Right hindlimb (tissue), 1 donor: ENCODE data around the gene NDUFAF8.

Experiments used
- DNase-seq: peaks from one replicate; pipeline ENCODE4 v3.0.0-alpha.2; 2018

Gene NDUFAF8

DNA sequence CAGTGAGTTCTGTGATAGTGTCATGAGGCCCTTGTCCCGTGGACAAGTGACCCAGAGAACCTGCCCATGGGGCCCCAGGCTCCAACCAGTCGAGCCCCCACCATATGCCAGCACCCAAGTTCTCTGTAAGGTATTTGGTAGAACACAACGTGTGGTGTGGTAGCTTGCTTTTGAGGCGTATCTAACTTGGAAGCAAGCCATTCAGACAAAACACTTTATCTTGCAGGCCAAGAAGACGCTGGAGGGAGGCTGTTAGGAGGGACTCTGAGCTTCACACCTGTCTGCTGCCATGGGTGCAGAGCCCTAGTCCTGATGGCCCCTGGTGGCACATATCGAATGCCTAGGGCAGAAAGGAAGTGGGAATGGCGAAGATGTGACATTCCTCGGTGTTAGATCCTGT is 1.6 kb downstream of the NDUFAF8 start:
- no peak for DNase-seq

DNA sequence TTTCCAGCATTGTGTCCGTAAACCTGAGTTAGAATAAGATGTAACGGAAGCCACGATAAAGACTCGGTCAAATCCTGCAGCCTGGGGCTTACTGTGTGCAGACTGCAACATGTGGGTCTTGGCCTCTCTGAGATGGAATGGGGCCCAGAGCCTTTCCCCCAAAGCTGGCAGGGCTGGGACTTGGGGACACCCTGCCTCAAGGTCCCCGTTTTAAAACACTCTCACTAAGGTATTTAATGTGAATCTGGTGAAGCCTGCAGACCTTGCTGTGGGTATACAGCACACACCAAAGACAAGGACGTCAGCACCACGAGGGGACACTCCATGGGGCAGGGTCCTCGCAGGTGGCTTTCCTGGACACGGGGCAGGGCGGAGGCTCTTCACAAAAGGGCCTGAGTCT is 2.1 kb downstream of the NDUFAF8 start:
- no peak for DNase-seq

DNA sequence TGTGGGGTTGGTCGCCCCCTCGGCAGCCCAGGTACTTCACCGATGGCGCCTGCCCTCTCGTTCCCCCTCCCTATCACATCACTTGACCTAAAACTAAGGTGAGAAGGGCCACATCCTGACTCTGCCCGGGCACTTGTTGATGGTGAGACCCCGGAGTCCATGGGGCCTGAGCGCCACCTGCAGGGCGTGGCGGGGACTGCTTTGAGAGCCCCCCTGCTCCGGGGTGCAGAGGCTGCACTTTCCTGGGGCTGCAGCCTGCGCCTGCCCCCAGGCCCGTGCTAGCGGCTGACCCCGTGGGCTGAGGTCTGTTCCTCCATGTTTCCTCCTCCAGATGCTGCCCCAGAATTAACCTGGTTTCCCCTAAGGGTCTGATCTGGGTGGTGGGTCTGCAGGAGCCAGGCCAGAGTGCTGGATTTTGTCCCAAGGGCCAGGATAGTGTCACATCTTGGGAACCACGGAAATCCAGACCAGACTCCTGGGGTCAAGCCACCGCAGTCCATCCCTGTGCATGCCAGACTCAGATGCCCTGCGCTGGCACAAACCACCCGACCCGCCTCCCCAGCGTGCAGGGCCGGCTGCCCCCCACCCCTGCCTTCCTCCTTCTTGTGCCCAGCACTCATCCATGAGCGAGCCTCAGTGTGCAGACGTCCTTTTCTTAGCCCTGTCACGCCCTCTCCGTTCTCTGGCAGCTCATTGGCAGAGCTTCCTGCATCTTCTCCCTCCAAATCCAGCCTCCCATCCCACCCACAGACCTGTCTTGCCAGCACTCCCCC is 2.7 kb downstream of the NDUFAF8 start:
- DNase-seq, result peak; percentile 67

DNA sequence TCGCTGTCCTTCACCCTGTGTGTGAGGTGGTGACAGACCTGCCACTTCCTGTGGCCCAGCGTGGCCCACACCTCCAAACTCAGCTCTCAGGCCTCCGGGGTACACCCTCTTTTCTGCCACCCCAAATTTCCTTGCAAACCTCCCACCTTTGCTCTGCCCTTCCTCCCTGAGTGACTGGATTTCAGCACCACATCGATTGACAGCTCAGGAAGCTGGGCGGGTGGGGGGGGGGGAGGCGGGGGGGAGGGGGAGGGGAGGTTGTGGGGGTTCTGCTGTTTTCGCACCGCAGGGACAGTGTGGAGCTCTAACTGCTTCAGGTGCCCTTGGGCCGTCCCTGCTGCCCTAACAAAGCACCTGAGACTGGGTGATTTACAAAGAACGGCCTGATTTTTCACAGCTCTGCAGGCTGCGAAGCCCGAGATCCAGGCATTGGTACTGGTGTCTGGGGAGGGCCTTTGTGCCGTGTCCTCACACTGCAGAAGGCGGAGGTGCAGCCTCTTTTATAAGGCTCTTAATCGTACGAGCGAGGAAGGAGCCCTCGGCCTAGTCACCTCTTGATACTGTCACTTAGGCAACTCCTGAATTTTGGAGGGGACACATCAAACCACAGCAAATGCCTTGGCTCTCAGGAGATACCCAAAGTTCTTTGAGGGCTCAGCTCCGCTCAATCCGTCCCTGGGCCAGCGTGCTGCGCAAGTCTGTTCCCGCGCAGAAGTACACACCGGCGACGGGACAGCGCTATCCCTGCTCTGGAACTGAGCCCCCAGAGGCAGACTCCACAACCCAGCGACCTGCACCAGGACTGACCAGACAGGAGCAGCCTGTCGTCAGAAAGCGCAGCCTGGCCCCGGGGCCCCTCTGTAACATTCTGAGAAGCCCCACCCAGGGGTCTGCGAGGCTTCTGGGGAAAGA is 3.6 kb downstream of the NDUFAF8 start:
- no peak for DNase-seq

DNA sequence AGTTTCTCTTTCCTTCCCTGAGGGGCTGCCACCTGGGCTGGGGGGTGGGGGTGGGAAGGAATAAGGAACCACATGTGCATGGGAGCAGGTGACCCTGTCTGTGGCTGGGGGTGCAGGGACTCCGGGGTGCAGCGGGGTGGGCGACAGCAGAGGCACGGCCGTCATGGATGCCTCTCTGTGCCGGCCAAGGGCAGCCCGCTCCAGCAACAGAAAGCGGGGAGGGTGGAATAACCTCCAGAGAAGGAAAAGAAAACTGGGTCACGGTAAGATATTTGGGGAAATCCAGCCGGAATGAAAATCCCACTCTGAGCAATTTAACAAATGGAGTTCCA is 4.2 kb downstream of the NDUFAF8 start:
- DNase-seq, result no peak

DNA sequence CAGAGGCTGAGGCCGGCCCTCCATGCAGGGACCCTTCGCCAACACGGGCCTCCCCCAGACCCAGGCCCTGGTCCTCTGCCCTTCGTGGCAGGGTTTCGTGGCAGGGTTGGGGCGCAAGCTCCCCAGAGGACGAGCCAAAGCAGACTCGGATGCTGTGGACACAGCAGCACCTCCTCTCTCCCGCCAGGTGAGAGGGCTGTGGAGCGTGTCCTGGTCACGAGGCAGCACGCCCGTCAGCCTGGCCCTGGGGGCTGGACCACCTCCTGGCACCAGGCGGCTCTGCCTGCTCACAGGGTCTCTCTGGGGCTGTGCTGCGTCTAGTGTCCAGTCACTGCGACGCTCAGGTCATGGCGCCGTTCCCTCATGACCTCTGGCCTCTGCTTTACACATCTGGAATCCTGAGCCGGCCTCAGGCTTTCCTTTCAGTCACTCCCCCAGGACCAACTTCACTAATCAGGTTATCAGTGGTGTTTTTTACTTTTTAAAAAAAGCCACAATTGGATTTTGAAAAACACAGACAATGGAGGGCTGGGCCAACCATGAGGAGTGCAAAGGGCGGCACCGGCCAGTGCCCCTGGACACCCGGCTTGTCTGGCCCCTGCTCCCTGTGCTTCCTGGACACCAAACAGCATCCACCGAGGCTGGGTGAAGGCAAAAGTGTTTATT is 5.4 kb downstream of the NDUFAF8 start:
- no peak for DNase-seq

DNA sequence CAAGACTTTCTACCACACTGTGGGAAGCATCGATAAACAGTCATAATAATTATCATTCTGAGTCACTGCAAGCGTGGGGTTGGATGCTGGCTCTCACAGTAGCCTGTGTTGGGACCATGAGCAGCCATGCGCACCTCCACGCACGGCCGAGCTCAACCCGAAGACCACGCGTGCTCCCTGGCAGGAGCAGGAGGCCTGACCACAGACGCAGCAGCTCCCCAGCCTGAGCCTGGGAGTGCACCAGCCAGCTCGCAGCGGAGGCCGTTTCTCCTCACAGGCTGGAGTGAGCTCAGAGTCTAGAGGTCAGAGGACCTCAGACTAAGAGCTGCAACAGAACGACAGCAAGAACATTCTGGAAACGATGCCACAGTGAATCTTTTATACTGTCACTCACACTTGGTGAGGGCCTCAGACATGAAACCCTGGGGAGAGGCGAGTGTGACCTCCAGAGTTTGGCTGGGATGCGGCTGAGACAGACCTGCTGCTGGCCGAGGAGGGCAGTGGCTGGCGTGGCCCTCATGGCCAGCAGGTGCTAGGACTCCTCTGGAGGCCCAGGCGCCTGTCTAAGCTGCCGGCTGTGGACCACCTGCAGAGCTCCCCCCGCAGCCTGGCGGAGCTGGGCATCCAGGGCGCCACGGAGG is 6.0 kb downstream of the NDUFAF8 start:
- no peak for DNase-seq

DNA sequence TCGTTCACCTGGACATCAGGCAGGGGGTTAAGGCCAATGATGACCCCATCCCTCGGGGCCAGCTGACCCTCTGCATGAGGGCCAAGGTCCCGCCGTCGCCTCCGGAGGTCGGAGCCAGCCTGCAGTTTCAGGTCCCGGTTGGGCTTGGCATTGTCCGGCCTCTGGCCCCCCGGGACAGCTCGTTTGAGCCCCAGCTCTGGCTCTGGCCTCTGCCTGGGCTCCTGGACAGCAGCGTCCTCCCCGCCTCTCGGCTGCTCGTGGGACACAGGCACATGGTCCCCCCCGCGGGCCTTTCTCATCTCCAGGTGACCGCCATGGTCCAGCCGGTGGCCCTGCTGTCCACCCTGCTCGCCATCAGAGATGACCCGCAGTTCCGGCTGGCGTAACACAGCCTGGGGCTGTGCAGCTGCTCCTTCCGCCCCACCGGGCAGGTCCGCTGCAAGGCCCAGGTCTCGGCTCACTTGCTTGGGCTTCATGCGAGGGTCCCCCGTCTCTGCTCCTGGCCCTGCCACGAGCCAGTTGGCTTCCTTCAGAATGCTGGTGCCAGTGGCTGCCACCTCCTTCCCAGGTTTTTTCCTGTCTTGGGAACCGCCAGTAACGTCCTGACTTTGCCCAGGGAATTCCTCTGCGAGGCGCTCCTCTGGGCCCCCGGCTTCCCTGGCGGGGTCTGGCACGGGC is 6.7 kb downstream of the NDUFAF8 start:
- DNase-seq, result no peak

DNA sequence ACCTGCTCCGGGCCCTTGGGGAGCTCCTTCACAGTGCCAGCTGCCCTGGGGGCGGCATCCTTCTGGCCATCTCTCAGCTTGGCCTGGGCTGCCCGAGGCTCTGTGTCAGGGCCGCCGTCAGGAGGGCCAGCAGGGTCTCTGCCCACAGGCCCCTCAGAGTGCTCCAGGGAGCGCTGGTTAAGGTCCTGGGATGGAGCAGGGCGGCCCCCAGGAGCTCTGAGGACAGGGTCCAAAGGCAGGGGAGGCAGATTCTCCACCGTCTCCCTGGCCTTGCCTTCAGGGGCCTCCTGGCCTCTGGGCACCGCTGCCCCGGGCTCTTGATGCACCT is 7.2 kb downstream of the NDUFAF8 start:
- DNase-seq, result no peak

DNA sequence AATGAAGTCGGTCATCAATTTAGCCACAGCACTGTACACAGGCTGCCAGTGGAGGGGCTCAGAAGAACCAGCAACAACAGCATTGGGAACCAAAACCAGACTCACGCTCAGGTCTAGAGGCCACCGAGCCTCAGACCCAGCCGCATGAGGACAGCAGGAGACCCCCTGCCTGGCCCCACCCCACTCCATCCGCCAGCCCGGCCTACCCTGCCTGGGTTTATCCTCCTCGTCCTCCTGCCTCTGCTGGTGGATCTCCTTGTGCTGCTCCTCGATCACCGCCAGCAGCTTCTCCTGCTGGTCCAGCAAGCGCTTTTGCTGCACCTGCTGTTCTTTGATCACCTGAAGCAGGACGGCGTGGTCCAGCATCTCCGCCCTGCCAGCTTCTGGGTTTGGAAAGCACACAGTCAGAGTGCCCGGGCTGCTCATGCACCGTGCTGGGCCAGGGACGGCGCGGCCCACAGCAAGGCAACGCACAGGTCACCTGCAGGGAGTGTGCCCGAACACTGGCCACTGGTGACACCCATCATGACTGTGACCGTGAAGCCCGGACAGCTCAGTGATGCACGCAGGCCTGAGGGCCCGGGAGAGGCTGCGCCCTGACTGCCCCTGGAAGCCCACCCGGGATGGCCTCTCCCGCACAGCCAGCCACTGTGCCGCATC is 7.7 kb downstream of the NDUFAF8 start:
- DNase-seq, result no peak

DNA sequence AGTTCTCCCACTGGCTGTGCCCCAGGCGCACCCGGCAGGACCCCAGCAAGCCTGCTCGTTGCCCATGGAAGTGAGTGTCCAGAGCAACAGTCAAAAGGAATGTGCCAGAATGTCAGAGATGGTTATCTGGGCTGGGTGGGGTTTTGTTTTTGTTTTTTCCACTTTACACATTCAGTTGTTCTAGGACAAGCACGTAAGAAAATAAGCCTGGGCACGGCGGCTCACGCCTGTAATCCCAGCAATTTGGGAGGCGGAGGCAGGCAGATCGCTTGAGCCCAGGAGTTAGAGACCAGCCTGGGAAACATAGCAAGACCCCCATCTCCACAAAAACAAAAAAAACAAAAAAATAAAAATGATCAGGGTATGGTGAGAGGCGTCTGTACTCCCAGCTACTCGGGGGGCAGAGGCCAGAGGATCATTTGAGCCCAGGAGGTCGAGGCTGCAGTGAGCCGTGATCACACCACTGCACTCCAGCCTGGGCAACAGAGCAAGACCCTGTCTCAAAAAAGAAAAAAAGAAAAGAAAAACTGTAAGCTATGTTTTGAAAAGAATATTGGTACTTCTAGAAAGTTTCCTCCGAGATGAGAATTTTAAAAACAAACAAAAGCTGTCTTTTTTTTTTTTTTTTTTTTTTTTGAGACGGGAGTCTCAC is 8.3 kb downstream of the NDUFAF8 start:
- DNase-seq, result no peak

DNA sequence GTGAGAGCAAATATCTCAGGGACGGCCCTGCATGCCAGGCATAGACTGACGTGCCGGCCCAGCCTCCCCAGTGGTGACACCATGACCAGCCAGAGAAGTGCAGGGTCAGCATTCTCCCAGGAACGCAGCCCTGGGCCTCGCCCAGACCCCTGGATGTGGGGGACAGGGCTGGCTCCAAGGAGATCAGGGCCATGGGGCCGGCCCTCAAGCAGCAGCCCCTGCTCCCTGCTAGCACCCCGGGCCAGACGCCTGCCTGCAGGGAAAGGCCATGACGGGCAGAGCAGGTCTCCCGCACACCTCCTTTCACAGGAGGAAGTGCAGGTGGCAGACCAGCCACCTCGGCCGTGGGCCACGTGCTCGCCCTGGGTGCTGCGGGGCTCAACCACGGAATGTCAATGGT is 9.5 kb downstream of the NDUFAF8 start:
- no peak for DNase-seq

DNA sequence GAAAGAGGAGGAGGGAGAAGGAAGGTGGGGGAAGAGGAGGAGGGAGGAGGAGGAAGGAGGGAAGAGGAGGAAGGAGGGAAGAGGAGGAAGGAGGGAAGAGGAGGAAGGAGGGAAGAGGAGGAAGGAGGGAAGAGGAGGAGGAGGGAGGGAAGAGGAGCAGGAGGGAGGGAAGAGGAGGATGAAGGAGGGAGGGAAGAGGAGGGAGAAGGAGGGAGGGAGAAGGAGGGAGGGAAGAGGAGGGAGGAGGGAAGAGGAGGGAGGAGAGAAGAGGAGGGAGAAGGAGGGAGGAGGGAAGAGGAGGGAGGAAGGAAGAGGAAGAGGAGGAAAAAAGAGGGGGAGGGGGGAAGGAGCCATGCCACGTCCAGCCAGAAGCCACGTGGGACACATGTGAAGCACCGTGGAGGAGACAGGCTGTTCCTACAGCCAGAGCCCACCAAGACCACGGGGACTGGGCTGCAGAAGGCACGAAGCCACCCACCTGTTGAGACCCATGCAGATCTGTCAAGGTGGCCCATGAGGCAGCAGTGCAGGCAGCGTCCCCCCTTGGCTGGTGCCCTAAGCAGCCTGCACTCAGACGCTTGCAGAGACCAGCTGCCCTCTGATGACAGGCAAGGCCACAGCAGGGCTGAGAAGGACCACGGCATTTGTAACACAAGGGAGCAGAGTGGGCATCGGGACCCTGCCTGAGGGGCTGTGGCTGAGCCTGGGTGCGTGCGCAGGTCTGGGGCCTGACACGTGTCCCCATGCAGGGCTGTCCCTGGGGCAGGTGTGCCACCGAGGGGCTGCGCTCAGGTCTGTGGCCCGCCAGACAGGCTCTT is 10.3 kb downstream of the NDUFAF8 start:
- DNase-seq, result no peak

DNA sequence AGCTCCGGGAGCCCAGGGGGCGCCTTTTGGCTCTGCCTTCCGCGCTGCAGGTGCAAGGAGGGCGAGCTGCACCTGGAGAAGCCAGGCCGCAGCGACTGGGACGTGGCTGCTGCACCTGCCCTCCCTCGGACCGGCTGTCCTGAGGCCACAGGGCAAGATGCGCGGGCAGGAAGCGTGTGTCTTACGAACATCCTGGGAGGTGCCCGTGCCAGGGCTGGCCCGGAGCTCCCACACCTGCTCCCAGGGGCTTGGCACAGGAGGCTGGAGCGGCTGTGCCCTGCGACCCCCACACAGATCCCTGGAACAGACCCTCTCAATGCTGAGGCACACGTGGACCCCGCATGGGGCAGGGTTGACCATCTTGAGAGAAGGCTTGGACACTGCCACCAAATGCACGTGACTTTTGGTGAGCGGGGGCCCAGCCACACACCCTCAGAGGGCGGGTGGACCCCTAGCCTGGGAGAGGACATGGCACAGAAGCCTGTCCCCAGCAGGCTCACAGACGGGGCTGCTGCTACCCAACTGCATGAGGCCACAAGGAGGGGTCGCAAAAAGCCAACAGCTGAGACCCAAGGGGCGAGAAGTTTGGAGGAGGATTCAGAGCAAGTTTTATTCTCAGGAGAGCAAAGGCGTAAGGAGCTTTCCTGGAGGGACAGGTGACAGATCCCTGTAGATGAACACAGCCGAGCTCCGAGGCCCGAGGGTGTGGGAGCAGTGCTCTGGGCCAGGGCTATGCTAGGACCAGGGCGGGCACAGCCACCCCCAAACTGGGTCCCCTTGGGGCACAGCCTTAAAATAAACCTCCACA is 11.4 kb downstream of the NDUFAF8 start:
- no peak for DNase-seq

DNA sequence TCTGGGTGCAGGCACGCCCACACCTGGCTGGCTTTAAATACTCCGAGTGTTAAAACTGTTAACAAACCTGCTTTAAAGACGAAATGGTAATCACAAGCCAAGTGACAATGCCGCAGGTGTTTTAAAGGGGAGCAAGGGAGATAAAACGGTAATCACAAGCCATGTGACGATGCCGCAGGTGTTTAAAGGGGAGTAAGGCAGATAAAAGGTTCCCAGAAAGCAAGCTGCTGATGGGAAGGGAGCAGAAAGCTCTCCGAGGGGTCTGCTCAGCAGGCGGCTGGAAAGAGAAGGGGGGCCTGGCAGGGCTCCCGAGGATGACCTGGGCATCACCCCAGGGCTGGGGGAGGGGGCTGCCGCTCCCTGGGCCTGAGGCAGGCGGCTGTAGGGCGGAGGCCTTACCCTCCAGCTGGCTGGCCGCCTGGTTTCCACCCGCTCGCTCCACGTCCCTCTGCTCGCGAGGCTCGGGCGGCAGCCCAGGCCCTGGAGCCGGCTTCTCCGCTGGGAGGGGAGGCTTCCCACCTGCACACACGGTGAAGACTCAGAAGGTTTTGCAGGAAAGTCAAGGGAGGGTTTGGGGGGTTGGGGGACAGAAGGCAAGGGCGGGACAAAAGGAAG is 12.1 kb downstream of the NDUFAF8 start:
- DNase-seq, result peak; percentile 54

DNA sequence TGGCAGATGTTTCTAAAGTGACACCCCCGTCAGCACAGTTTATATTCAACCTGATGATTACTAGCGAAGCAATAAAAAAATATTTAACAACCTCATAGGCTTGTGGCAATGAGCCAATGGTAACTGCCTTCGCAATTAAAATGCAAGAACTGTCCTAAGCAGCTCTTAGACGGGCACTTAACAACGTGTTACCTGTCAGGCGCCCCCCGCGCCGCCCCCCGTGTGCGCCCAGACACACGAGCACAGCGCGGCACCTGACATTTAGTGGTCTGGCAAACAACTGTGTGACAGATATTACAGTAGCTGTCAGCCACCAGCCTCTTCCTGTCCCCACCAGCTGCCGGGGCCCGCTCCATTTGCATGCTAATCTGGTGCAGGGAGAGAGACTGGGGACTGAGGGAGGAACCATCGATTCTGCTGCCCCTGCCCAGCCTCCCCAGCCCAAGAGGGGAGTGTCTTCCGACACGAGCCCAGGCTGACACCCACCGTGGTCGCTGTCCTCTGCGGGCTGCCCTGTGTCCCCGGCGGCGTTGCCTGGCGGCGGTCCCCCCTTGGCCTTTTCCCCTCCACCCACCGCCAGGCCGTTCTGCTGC is 12.7 kb downstream of the NDUFAF8 start:
- peak; percentile 62 for DNase-seq

DNA sequence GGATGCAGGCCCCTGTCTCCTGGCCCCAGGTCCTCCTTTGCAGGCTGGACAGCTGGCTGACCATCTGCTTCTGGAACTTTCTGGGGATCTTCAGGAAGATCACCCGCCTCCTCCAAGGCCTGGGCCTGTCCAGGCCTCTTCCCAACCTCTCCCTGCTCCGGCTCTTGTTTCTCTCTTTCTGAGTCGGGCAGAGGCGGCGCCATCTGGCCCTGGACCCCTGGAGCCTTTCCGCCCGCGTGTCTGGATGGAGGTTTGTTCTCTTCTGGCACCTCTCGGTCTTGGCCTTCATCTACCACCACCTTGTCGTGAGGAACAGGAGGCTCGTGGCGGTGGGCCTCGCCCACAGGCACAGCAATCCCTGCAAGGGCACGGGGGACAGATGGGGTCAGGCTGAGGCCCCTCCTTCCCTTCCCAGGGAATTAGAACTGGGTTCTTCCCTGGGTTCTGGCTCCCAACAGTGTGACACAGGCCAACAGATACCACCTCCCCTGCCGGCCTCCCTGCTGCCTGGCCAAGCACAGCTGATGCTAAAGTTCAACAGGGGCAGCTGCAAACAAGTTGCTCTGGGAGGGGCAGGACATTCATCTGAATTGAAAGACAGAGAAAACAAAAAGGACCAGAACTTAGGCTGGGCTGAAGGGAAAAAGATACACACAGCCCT is 13.3 kb downstream of the NDUFAF8 start:
- no peak for DNase-seq

DNA sequence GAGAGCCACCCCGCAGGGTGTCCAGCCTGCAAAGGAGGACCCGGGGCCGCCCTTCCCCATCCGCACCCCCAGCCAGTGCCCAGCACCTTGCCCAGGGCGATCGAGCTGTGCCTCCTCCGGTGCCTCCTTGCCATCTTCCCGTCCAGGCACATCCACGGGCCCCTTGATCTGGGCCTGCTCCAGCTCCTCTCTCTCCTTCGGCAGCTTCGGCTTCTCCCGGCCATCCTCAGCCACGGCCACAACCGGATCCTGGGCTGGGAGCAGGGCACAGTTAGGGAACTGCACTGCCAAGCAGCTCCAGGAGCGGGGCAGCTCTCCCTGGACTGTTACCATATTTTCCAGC is 13.8 kb downstream of the NDUFAF8 start:
- DNase-seq, result no peak
